ENCODE results near the gene DMTF1.

- no peak for TF ChIP-seq CTCF (IDR thresholded peaks at IDR 0.05)
- TF ChIP-seq POLR2A (IDR thresholded peaks at IDR 0.05), result no peak
- TF ChIP-seq EP300 (IDR thresholded peaks at IDR 0.05), result no peak
These were observed 61.0 kb downstream of the DMTF1 start for GRCh38 chr7:87213252-87213651.
